ENCODE results near the gene TMEM187.

TMEM187 gene

GRCh38 chrX:153935326-153935851 lies 37.2 kb upstream of the TMEM187 start:
- no peak for DNase-seq

GRCh38 chrX:153937056-153937455 lies 35.5 kb upstream of the TMEM187 start:
- DNase-seq = no peak

- DNase-seq = no peak
Measured at GRCh38 chrX:153938226-153938786, 34.2 kb upstream of the TMEM187 start.

- no peak for DNase-seq
Measured at GRCh38 chrX:153939573-153939972, 33.0 kb upstream of the TMEM187 start.

GRCh38 chrX:153941336-153942252 lies 31.0 kb upstream of the TMEM187 start:
- DNase-seq = no peak

- no peak for DNase-seq
Measured at GRCh38 chrX:153944140-153944799, 28.3 kb upstream of the TMEM187 start, which contains the start of gene RENBP. Gene RENBP (minus strand): TSS chrX:153944643. CDS start chrX:153944610, 33 bp downstream.

GRCh38 chrX:153944800-153945150 lies 27.8 kb upstream of the TMEM187 start:
- no peak for DNase-seq

GRCh38 chrX:153945956-153946943 lies 26.3 kb upstream of the TMEM187 start:
- no peak for DNase-seq

GRCh38 chrX:153947009-153947769 lies 25.4 kb upstream of the TMEM187 start:
- DNase-seq = no peak

GRCh38 chrX:153948002-153948466 lies 24.5 kb upstream of the TMEM187 start:
- no peak for DNase-seq

GRCh38 chrX:153948847-153949805 lies 23.4 kb upstream of the TMEM187 start:
- DNase-seq = no peak

- no peak for DNase-seq
Measured at GRCh38 chrX:153950127-153950526, 22.4 kb upstream of the TMEM187 start.

- no peak for DNase-seq
Measured at GRCh38 chrX:153951683-153952372, 20.7 kb upstream of the TMEM187 start.

GRCh38 chrX:153952373-153953026 lies 20.1 kb upstream of the TMEM187 start:
- no peak for DNase-seq

- no peak for DNase-seq
Measured at GRCh38 chrX:153953342-153953830, 19.2 kb upstream of the TMEM187 start.

- DNase-seq = no peak
Measured at GRCh38 chrX:153953892-153954557, 18.5 kb upstream of the TMEM187 start.

GRCh38 chrX:153954558-153955227 lies 17.9 kb upstream of the TMEM187 start:
- DNase-seq = no peak
